ENCODE data around the gene TNS3.

TNS3 gene

GRCh38 chr7:47502240-47502877, 79.6 kb downstream of the TNS3 start:
- no peak for DNase-seq

GRCh38 chr7:47501406-47501805, 80.5 kb downstream of the TNS3 start:
- no peak for DNase-seq

- no peak for DNase-seq
Observed at GRCh38 chr7:47500103-47500563, 81.8 kb downstream of the TNS3 start.

GRCh38 chr7:47498229-47499056, 83.5 kb downstream of the TNS3 start:
- no peak for DNase-seq

GRCh38 chr7:47497367-47498096, 84.4 kb downstream of the TNS3 start:
- DNase-seq: no peak

GRCh38 chr7:47496666-47497065, 85.2 kb downstream of the TNS3 start:
- no peak for DNase-seq

GRCh38 chr7:47496056-47496665, 85.8 kb downstream of the TNS3 start:
- no peak for DNase-seq

GRCh38 chr7:47493976-47494911, 87.7 kb downstream of the TNS3 start:
- no peak for DNase-seq

GRCh38 chr7:47492716-47493325, 89.1 kb downstream of the TNS3 start:
- DNase-seq: no peak

- DNase-seq: no peak
Observed at GRCh38 chr7:47490501-47491265, 91.2 kb downstream of the TNS3 start.

- no peak for DNase-seq
Observed at GRCh38 chr7:47489624-47490023, 92.3 kb downstream of the TNS3 start.

- no peak for DNase-seq
Observed at GRCh38 chr7:47488969-47489342, 93.0 kb downstream of the TNS3 start.

- no peak for DNase-seq
Observed at GRCh38 chr7:47488201-47488968, 93.5 kb downstream of the TNS3 start.

GRCh38 chr7:47485640-47486435, 96.1 kb downstream of the TNS3 start:
- DNase-seq: no peak

GRCh38 chr7:47484923-47485639, 96.8 kb downstream of the TNS3 start:
- DNase-seq: no peak

GRCh38 chr7:47484457-47484856, 97.5 kb downstream of the TNS3 start:
- no peak for DNase-seq

GRCh38 chr7:47483604-47484273, 98.2 kb downstream of the TNS3 start:
- DNase-seq: no peak

Measured in activated CD8-positive, alpha-beta memory T cell treated with anti-CD3 and anti-CD28 coated beads, Interleukin-2, amount 50 U/mL, for 48 hours (primary cell).